Calu3 (cell line): ENCODE data around the gene AFF2. TPM values are rescaled to one million over a fixed set of nuclear protein-coding genes. Genes with fewer than 3 reads are reported as not detected.

Source experiments
- BruUV-seq: library from RNA; stranded (reverse); fragments of 400-500 nt; replicated peaks from 2 replicates; lab custom pipeline; 2021; lab: Mats Ljungman, UMichigan
- CTCF ChIA-PET: fragments of 300-600 bp; sonication (Branson Sonifier 250); formaldehyde crosslinking; loops from one replicate; lab custom pipeline; 2022; ENCODE audit warnings: antibody characterized with exemption; lab: Charles Lee
- DNase-seq: peaks from one replicate; pipeline ENCODE4 v3.0.0; 2022
- H3K27ac Mint-ChIP-seq: one replicate; pipeline ENCODE4 v1.8.0; 2022; ENCODE audit warnings: mixed read lengths; ENCODE audit not compliant: unreplicated experiment
- H3K27me3 Mint-ChIP-seq: one replicate; pipeline ENCODE4 v1.8.0; 2022; ENCODE audit warnings: mixed read lengths; ENCODE audit not compliant: unreplicated experiment
- H3K36me3 Mint-ChIP-seq: one replicate; pipeline ENCODE4 v1.8.0; 2022; ENCODE audit warnings: mild to moderate bottlenecking, moderate library complexity, mixed read lengths; ENCODE audit not compliant: insufficient read depth, unreplicated experiment
- H3K4me1 Mint-ChIP-seq: one replicate; pipeline ENCODE4 v1.8.0; 2022; ENCODE audit warnings: mild to moderate bottlenecking, low read depth, mixed read lengths; ENCODE audit not compliant: unreplicated experiment
- H3K4me3 Mint-ChIP-seq: one replicate; pipeline ENCODE4 v1.8.0; 2022; ENCODE audit warnings: mild to moderate bottlenecking, low read depth, moderate library complexity, mixed read lengths; ENCODE audit not compliant: unreplicated experiment
- H3K9me3 Mint-ChIP-seq: one replicate; pipeline ENCODE4 v1.8.0; 2022; ENCODE audit warnings: low read depth, mixed read lengths; ENCODE audit not compliant: unreplicated experiment
- CTCF ChIP-seq: fragments of 200-600 bp; IDR thresholded peaks from one replicate; pipeline ENCODE4 v1.8.0; 2022; ENCODE audit warnings: antibody characterized with exemption; ENCODE audit not compliant: unreplicated experiment
- intact Hi-C: fragments of 100-400 bp; cut with micrococcal nuclease; formaldehyde crosslinking; loops from one replicate; pipeline ENCODE4 v1.10.0; 2022; ENCODE audit not compliant: unreplicated experiment
- total RNA-seq: library from RNA; stranded (reverse); gene quantifications from 2 replicates; pipeline ENCODE4 v1.2.3, GENCODE V29; 2022

The AFF2 gene
- total RNA-seq, 1 experiment from 2014 or later: 0.17 TPM

GRCh38 chrX:148562846-148563245 lies 62.4 kb downstream of the AFF2 start:
- no peak for DNase-seq
- TF ChIP-seq CTCF: no peak
- no peaks in the 10 kb centered on the region for H3K9me3 Mint-ChIP-seq
- no TSS peak for BruUV-seq
- no peak overlapping the region for H3K27ac Mint-ChIP-seq
- CTCF ChIA-PET: no interaction called here
- H3K4me3 Mint-ChIP-seq: no peak overlapping the region
- no peaks in the 10 kb centered on the region for H3K27me3 Mint-ChIP-seq
- intact Hi-C loops: no loop called here
- H3K4me1 Mint-ChIP-seq: no peaks in the 10 kb centered on the region
- H3K36me3 Mint-ChIP-seq: no peaks in the 10 kb centered on the region

GRCh38 chrX:148567229-148567628 lies 66.8 kb downstream of the AFF2 start:
- Mint-ChIP-seq H3K36me3 (no peaks in the 10 kb centered on the region), H3K4me3 (no peak overlapping the region), H3K9me3 (no peaks in the 10 kb centered on the region), H3K27ac (no peak overlapping the region), H3K4me1 (no peaks in the 10 kb centered on the region), H3K27me3 (no peaks in the 10 kb centered on the region)
- intact Hi-C loops: no loop called here
- CTCF ChIA-PET: no interaction called here
- DNase-seq: no peak
- no peak for TF ChIP-seq CTCF
- BruUV-seq: no TSS peak

- no peak for DNase-seq
- intact Hi-C loops: no loop called here
- no TSS peak for BruUV-seq
- Mint-ChIP-seq H3K27me3 (no peaks in the 10 kb centered on the region), H3K4me1 (no peaks in the 10 kb centered on the region), H3K4me3 (no peak overlapping the region), H3K36me3 (no peaks in the 10 kb centered on the region), H3K27ac (no peak overlapping the region), H3K9me3 (no peaks in the 10 kb centered on the region)
- no peak for TF ChIP-seq CTCF
- CTCF ChIA-PET: no interaction called here
These were observed 67.4 kb downstream of the AFF2 start for GRCh38 chrX:148567779-148568178.

- Mint-ChIP-seq H3K4me1 (no peaks in the 10 kb centered on the region), H3K27me3 (no peaks in the 10 kb centered on the region), H3K9me3 (no peaks in the 10 kb centered on the region), H3K27ac (no peak overlapping the region), H3K4me3 (no peak overlapping the region), H3K36me3 (no peaks in the 10 kb centered on the region)
- no peak for DNase-seq
- intact Hi-C loops: no loop called here
- CTCF ChIA-PET: no interaction called here
- BruUV-seq: no TSS peak
- no peak for TF ChIP-seq CTCF
These were observed 68.3 kb downstream of the AFF2 start for GRCh38 chrX:148568763-148569162.

- DNase-seq: no peak
- Mint-ChIP-seq H3K36me3 (no peaks in the 10 kb centered on the region), H3K27ac (no peak overlapping the region), H3K4me3 (no peak overlapping the region), H3K9me3 (no peaks in the 10 kb centered on the region), H3K27me3 (no peaks in the 10 kb centered on the region), H3K4me1 (no peaks in the 10 kb centered on the region)
- intact Hi-C loops: no loop called here
- TF ChIP-seq CTCF: no peak
- CTCF ChIA-PET: no interaction called here
- no TSS peak for BruUV-seq
These were observed 71.9 kb downstream of the AFF2 start for GRCh38 chrX:148572337-148572736.
